Neural crest cell (in vitro differentiated cells): Measurements from ENCODE around the gene ZNF638. TPM values are rescaled to one million over a fixed set of nuclear protein-coding genes. Genes with fewer than 3 reads are reported as not detected.

Experiments
- DNase-seq: peaks from one replicate; pipeline ENCODE4 v3.0.0; 2021; ENCODE audit warnings: low read depth, mixed read lengths, low spot score
- H3K27ac Mint-ChIP-seq: one replicate; pipeline ENCODE4 v1.8.0; 2021; ENCODE audit warnings: mild to moderate bottlenecking, mixed read lengths; ENCODE audit not compliant: unreplicated experiment
- H3K27me3 Mint-ChIP-seq: 2 replicates; pipeline ENCODE4 v1.8.0; 2021; ENCODE audit warnings: low read depth, mild to moderate bottlenecking, mixed read lengths
- H3K36me3 Mint-ChIP-seq: 2 replicates; pipeline ENCODE4 v1.8.0; 2021; ENCODE audit warnings: low read depth, mild to moderate bottlenecking, mixed read lengths
- H3K4me1 Mint-ChIP-seq: 2 replicates; pipeline ENCODE4 v1.8.0; 2021; ENCODE audit warnings: mixed read lengths
- H3K4me3 Mint-ChIP-seq: one replicate; pipeline ENCODE4 v1.8.0; 2021; ENCODE audit warnings: mild to moderate bottlenecking, mixed read lengths
- H3K9me3 Mint-ChIP-seq: 2 replicates; pipeline ENCODE4 v1.8.0; 2021; ENCODE audit warnings: mixed read lengths
- total RNA-seq: library from RNA; stranded (reverse); gene quantifications from 2 replicates; pipeline ENCODE4 v1.2.1, GENCODE V29; 2021
- TF ChIP-seq, protein P1 (sequence below): fragments of 200-600 bp; sonication (generic); conservative IDR thresholded peaks from 2 replicates; pipeline ENCODE4 v1.5.0; 2021; ENCODE audit warnings: antibody characterized with exemption, mild to moderate bottlenecking

The ZNF638 gene
- total RNA-seq, 1 donor from 2014 or later, result 159 TPM

- TF ChIP-seq, protein P1, sequence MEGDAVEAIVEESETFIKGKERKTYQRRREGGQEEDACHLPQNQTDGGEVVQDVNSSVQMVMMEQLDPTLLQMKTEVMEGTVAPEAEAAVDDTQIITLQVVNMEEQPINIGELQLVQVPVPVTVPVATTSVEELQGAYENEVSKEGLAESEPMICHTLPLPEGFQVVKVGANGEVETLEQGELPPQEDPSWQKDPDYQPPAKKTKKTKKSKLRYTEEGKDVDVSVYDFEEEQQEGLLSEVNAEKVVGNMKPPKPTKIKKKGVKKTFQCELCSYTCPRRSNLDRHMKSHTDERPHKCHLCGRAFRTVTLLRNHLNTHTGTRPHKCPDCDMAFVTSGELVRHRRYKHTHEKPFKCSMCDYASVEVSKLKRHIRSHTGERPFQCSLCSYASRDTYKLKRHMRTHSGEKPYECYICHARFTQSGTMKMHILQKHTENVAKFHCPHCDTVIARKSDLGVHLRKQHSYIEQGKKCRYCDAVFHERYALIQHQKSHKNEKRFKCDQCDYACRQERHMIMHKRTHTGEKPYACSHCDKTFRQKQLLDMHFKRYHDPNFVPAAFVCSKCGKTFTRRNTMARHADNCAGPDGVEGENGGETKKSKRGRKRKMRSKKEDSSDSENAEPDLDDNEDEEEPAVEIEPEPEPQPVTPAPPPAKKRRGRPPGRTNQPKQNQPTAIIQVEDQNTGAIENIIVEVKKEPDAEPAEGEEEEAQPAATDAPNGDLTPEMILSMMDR, result no peak
- H3K9me3 Mint-ChIP-seq, result no peaks in the 10 kb centered on the region
- H3K36me3 Mint-ChIP-seq, result no peaks in the 10 kb centered on the region
- H3K27me3 Mint-ChIP-seq, result peaks cover 37% of the 10 kb centered on the region
- H3K4me3 Mint-ChIP-seq, result no peak overlapping the region
- peak overlapping the region; percentile 16 for H3K27ac Mint-ChIP-seq
- peaks cover 31% of the 10 kb centered on the region for H3K4me1 Mint-ChIP-seq
- no peak for DNase-seq
Measured at GRCh38 chr2:71459084-71459431, 127.5 kb downstream of the ZNF638 start.

- no peaks in the 10 kb centered on the region for H3K36me3 Mint-ChIP-seq
- peaks cover 29% of the 10 kb centered on the region for H3K4me1 Mint-ChIP-seq
- no peaks in the 10 kb centered on the region for H3K9me3 Mint-ChIP-seq
- TF ChIP-seq, protein P1, result no peak
- no peak overlapping the region for H3K4me3 Mint-ChIP-seq
- peaks cover 27% of the 10 kb centered on the region for H3K27me3 Mint-ChIP-seq
- no peak overlapping the region for H3K27ac Mint-ChIP-seq
- DNase-seq, result no peak
Measured at GRCh38 chr2:71460056-71460455, 128.5 kb downstream of the ZNF638 start.

- Mint-ChIP-seq H3K4me1 (peaks cover 22% of the 10 kb centered on the region), H3K9me3 (no peaks in the 10 kb centered on the region), H3K36me3 (no peaks in the 10 kb centered on the region), H3K4me3 (no peak overlapping the region), H3K27ac (no peak overlapping the region), H3K27me3 (peaks cover 21% of the 10 kb centered on the region)
- TF ChIP-seq, protein P1, result peak; percentile 65
- DNase-seq, result no peak
Measured at GRCh38 chr2:71460595-71461303, 129.2 kb downstream of the ZNF638 start.

DNA sequence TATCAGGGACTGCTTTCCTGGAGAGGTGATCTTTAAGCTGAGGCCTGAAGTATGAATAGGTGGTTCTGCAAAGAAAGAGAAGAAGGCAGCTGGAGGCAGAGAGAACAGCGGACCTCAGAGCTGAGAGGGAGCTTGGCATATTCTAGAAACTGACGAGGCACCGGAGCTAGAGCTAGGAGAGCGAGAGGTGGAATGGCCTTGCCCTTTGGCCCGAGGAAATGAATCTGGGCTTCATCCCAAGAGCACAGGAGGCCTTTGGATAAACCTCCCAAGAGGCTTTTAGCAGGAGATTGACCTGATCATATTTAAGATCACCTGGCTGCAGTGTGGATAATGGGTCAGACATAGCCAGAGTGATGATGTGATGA is 129.7 kb downstream of the ZNF638 start:
- H3K4me3 Mint-ChIP-seq, result peak overlapping the region; percentile 50
- no peaks in the 10 kb centered on the region for H3K9me3 Mint-ChIP-seq
- H3K27me3 Mint-ChIP-seq, result peaks cover 17% of the 10 kb centered on the region
- DNase-seq, result no peak
- H3K27ac Mint-ChIP-seq, result no peak overlapping the region
- TF ChIP-seq, protein P1, result no peak
- no peaks in the 10 kb centered on the region for H3K36me3 Mint-ChIP-seq
- H3K4me1 Mint-ChIP-seq, result peaks cover 17% of the 10 kb centered on the region

GRCh38 chr2:71462056-71462605 is 130.5 kb downstream of the ZNF638 start:
- no peaks in the 10 kb centered on the region for H3K9me3 Mint-ChIP-seq
- peaks cover 15% of the 10 kb centered on the region for H3K4me1 Mint-ChIP-seq
- no peak overlapping the region for H3K4me3 Mint-ChIP-seq
- H3K27ac Mint-ChIP-seq, result no peak overlapping the region
- TF ChIP-seq, protein P1, result no peak
- H3K27me3 Mint-ChIP-seq, result peaks cover 20% of the 10 kb centered on the region
- no peak for DNase-seq
- no peaks in the 10 kb centered on the region for H3K36me3 Mint-ChIP-seq
